Measurements from ENCODE around the gene SGCA. TPM values are rescaled to one million over a fixed set of nuclear protein-coding genes. Genes with fewer than 3 reads are reported as not detected.
A peak's percentile ranks its signal among the peaks of the same experiment; 100 is the strongest.

Gene SGCA
- total RNA-seq, 1 donor from 2014 or later, result 1.7 TPM

DNA sequence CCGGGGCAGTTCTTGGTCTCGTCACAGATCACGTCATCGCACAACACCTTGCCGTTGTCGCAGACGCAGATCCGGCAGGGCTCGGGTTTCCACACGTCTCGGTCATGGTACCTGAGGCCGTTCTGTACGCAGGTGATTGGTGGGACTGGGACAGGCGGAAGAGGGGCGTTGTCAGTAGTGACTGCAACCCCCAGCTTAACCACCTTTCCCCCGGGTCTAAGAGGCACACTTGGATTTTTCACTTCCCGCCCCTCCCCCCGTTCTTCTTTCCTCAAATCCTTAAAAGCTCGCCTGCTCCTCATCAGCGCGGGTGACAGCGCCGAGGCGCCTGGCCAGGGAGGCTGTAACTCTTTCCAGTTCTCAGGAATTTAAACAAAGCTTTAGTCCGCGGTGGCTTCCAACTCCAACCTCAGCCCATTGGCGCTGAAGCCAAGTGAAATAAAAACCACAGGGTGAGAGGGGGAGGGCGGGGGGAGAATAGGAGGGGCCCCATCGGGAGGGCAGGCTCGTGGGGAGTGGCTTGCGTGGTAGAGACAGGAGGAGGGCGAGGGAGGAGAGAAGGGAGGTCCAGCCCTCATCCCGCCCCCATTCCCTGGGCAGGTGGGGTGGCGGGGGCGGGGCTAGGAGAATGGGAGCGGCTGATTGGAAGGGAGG is 34.1 kb downstream of the SGCA start:
- H3K36me3 Mint-ChIP-seq (ENCODE audit: low read depth), result no peaks in the 10 kb centered on the region
- TF ChIP-seq, protein P1, sequence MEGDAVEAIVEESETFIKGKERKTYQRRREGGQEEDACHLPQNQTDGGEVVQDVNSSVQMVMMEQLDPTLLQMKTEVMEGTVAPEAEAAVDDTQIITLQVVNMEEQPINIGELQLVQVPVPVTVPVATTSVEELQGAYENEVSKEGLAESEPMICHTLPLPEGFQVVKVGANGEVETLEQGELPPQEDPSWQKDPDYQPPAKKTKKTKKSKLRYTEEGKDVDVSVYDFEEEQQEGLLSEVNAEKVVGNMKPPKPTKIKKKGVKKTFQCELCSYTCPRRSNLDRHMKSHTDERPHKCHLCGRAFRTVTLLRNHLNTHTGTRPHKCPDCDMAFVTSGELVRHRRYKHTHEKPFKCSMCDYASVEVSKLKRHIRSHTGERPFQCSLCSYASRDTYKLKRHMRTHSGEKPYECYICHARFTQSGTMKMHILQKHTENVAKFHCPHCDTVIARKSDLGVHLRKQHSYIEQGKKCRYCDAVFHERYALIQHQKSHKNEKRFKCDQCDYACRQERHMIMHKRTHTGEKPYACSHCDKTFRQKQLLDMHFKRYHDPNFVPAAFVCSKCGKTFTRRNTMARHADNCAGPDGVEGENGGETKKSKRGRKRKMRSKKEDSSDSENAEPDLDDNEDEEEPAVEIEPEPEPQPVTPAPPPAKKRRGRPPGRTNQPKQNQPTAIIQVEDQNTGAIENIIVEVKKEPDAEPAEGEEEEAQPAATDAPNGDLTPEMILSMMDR (IDR thresholded peaks at IDR 0.05), result no peak
- ChIA-PET CTCF (interaction anchor here (0.6 to 5.7 kb wide), 27 partner anchors 9 to 162 kb away, joined by 3 to 98 read pairs (median 4); partner anchors contain the start of genes SAMD14 and TMEM92), POLR2A (interaction anchor here (0.7 to 1.6 kb wide), 11 partner anchors 9 to 196 kb away, joined by 3 to 13 read pairs (median 5); partner anchors contain the start of gene TMEM92)
- H3K4me1 Mint-ChIP-seq, result peaks cover 27% of the 10 kb centered on the region
- ATAC-seq (ENCODE audit: low read depth) (peak; percentile 74), DNase-seq (peak; percentile 46)
- intact Hi-C loops (cut with micrococcal nuclease), result loop anchor here (1.0 to 2.0 kb wide), 5 partner anchors 51 to 106 kb away; no protein-coding TSS in a partner anchor
- no peaks in the 10 kb centered on the region for H3K9me3 Mint-ChIP-seq
- peaks cover 38% of the 10 kb centered on the region for H3K27me3 Mint-ChIP-seq
- H3K27ac Mint-ChIP-seq, result peak overlapping the region; percentile 41
- H3K4me3 Mint-ChIP-seq, result peak overlapping the region; percentile 80

DNA sequence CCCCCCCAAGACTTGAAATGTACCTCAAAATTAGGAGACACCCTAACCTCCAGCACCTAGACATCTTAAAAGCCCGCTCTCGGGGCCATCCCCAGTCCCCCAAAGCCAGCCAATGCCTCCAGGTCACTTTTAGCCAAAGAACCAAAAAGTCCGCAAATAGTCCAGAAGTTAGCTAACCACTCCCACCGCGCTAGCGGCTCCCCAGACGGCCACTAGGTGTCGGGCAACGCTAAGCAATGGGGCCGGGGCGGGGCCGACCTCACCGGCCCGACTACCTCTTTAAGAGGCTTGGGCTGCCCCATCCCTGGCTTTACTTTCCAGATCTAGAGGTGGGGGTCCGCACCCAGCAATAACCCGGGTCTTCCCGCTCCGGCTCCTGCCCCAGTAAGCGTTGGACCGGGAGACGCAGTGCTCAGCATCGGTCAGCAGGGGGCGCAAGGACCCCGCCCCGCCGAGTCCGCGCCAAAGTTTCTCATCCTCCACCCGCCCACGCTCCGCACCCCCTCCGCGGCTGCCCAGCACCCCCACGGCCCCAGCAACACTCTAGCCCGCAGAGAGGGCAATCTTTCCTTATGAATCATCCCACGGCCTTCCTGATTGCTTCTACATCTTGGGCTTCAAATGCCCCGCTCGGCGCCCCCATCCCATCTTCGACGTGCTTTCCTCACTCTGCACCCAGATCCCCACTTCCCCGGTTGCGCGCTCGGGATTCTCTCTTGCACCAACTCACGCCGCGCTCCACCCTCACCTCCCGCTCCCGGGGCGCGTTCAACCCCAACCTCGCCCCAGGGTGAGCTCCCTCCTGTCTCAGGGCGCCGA is 34.9 kb downstream of the SGCA start:
- Mint-ChIP-seq H3K36me3 (ENCODE audit: low read depth) (no peaks in the 10 kb centered on the region), H3K9me3 (no peaks in the 10 kb centered on the region), H3K27me3 (peaks cover 44% of the 10 kb centered on the region), H3K27ac (no peak overlapping the region), H3K4me3 (peak overlapping the region; percentile 80), H3K4me1 (peaks cover 27% of the 10 kb centered on the region)
- TF ChIP-seq, protein P1 (IDR thresholded peaks at IDR 0.05), result peak; percentile 100
- ChIA-PET CTCF (interaction anchor here (0.6 to 5.7 kb wide), 27 partner anchors 10 to 162 kb away, joined by 3 to 98 read pairs (median 4); partner anchors contain the start of genes SAMD14 and TMEM92), POLR2A (interaction anchor here (0.7 to 1.6 kb wide), 9 partner anchors 10 to 108 kb away, joined by 3 to 10 read pairs (median 5); partner anchors contain the start of gene TMEM92)
- DNase-seq, result peak; percentile 76
- intact Hi-C loops (cut with micrococcal nuclease), result loop anchor here (1.0 kb wide), 4 partner anchors 73 to 106 kb away; no protein-coding TSS in a partner anchor
- ATAC-seq (ENCODE audit: low read depth), result peak; percentile 80

DNA sequence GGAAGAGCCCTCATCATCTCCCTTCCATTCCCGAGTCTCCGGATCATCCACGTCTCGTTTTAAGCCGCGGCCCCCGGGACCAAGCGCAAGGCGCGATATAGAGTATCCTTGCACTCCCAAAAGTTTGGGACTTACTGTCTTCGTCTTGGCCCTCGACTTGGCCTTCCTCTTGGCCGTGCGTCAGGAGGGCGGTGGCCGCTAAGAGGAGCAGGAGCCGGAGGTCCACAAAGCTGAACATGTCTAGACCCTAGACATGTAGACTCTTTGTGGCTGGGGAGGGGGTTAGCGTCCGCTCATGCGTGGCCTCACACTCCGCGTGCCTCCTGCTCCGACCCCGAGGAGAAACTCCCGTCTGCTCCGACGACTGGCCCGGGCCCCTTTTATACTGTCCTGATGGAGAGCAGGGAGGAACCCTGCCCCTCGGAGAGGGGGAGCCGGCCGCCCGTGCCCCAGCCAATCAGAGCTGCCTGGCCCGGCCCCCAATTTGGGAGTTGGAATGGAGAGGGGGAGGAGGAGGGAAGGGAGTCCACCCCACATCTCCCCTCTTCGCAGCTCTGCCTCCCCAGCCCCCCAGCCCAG is 35.6 kb downstream of the SGCA start, which contains the start of gene COL1A1:
COL1A1 (minus strand) TSS at position 356 of the 579 bp plus-strand sequence; CDS start at position 238, 118 bp downstream.
- Mint-ChIP-seq H3K4me3 (peak within 1 kb of the TSS; percentile 80), H3K4me1 (peaks cover 27% of the 10 kb centered on the region), H3K9me3 (no peaks in the 10 kb centered on the region), H3K27me3 (peaks cover 48% of the 10 kb centered on the region), H3K36me3 (ENCODE audit: low read depth) (no peaks in the 10 kb centered on the region), H3K27ac (no peak within 1 kb of the TSS)
- TF ChIP-seq, protein P1 (IDR thresholded peaks at IDR 0.05), result no peak
- no peak for ATAC-seq (ENCODE audit: low read depth)
- intact Hi-C loops (cut with micrococcal nuclease), result no loop called here
- CTCF ChIA-PET, result interaction anchor here (0.8 to 5.7 kb wide), 12 partner anchors 11 to 107 kb away, joined by 3 to 98 read pairs (median 9); partner anchors contain the start of gene TMEM92
- POLR2A ChIA-PET, result no interaction called here
- DNase-seq, result no peak

DNA sequence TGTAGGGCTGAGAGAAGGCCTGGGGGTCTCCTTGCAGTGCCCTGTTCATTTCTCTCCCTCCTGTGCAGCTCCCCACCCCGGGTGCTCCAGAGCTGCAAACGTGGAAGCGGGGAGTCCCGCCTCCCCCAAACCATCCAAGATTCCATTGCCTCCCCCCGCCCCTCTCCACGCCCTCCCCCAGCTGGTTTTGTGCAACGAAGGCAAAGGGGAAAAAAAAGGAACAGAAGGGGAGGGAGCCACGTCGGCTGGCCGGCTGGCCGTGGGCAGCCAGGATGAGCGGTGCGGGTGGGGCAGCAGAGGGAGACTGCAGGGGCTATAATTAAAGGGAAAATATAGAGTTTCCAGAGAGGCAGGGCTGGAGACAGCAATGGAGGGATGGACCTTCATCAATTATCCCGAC is 37.3 kb downstream of the SGCA start:
- CTCF ChIA-PET, result interaction anchor here (3.9 to 5.7 kb wide), 2 partner anchors 71 to 92 kb away, joined by 56 to 98 read pairs; partner anchors contain the start of gene TMEM92
- H3K9me3 Mint-ChIP-seq, result no peaks in the 10 kb centered on the region
- POLR2A ChIA-PET, result no interaction called here
- H3K36me3 Mint-ChIP-seq (ENCODE audit: low read depth), result no peaks in the 10 kb centered on the region
- H3K4me1 Mint-ChIP-seq, result peaks cover 30% of the 10 kb centered on the region
- no peak for ATAC-seq (ENCODE audit: low read depth)
- TF ChIP-seq, protein P1 (IDR thresholded peaks at IDR 0.05), result no peak
- H3K27me3 Mint-ChIP-seq, result peaks cover 62% of the 10 kb centered on the region
- H3K4me3 Mint-ChIP-seq, result no peak overlapping the region
- no peak overlapping the region for H3K27ac Mint-ChIP-seq
- peak; percentile 5 for DNase-seq
- intact Hi-C loops (cut with micrococcal nuclease), result no loop called here

Data from activated B cell treated with CpG ODN at 0.5 μM for 24 hours (primary cell).